ENCODE data around the gene FGFR3. TPM values are rescaled to one million over a fixed set of nuclear protein-coding genes. Genes with fewer than 3 reads are reported as not detected.

Gene FGFR3
- total RNA-seq, 2 experiments from 2014 or later = 0.07 to 1.0 TPM

GRCh38 chr4:1804638-1805492 is 11.8 kb downstream of the FGFR3 start:
- ChIA-PET POLR2A (interaction anchor here (0.7 to 1.5 kb wide), 3 partner anchors 16 to 61 kb away, joined by 3 read pairs; no protein-coding TSS in a partner anchor), CTCF (interaction anchor here (1.2 kb wide), 1 partner anchor 56 kb away, joined by 6 read pairs; no protein-coding TSS in a partner anchor)
- H3K36me3 Mint-ChIP-seq (ENCODE audit: low read depth) = no peaks in the 10 kb centered on the region
- H3K4me3 Mint-ChIP-seq = no peak overlapping the region
- H3K9me3 Mint-ChIP-seq = no peaks in the 10 kb centered on the region
- intact Hi-C loops (cut with micrococcal nuclease) = no loop called here
- DNase-seq (no peak), ATAC-seq (no peak)
- no peaks in the 10 kb centered on the region for H3K4me1 Mint-ChIP-seq (ENCODE audit: low read depth)
- H3K27ac Mint-ChIP-seq = no peak overlapping the region
- TF ChIP-seq CTCF (IDR thresholded peaks at IDR 0.05) = no peak
- H3K27me3 Mint-ChIP-seq = no peaks in the 10 kb centered on the region

- DNase-seq (no peak), ATAC-seq (no peak)
- ChIA-PET CTCF (no interaction called here), POLR2A (interaction anchor here (0.7 kb wide), 1 partner anchor 17 kb away, joined by 3 read pairs; no protein-coding TSS in a partner anchor)
- H3K36me3 Mint-ChIP-seq (ENCODE audit: low read depth) = no peaks in the 10 kb centered on the region
- intact Hi-C loops (cut with micrococcal nuclease) = no loop called here
- no peak overlapping the region for H3K27ac Mint-ChIP-seq
- no peak for TF ChIP-seq CTCF (IDR thresholded peaks at IDR 0.05)
- no peaks in the 10 kb centered on the region for H3K4me1 Mint-ChIP-seq (ENCODE audit: low read depth)
- H3K27me3 Mint-ChIP-seq = no peaks in the 10 kb centered on the region
- no peaks in the 10 kb centered on the region for H3K9me3 Mint-ChIP-seq
- H3K4me3 Mint-ChIP-seq = no peak overlapping the region
These were observed 12.6 kb downstream of the FGFR3 start for GRCh38 chr4:1805493-1806222.

GRCh38 chr4:1806223-1806564 is 13.1 kb downstream of the FGFR3 start:
- intact Hi-C loops (cut with micrococcal nuclease) = no loop called here
- Mint-ChIP-seq H3K36me3 (ENCODE audit: low read depth) (no peaks in the 10 kb centered on the region), H3K9me3 (no peaks in the 10 kb centered on the region), H3K4me1 (ENCODE audit: low read depth) (no peaks in the 10 kb centered on the region), H3K27ac (no peak overlapping the region), H3K27me3 (no peaks in the 10 kb centered on the region), H3K4me3 (no peak overlapping the region)
- no peak for ATAC-seq
- POLR2A ChIA-PET = interaction anchor here (1.7 kb wide), 1 partner anchor 33 kb away, joined by 3 read pairs; no protein-coding TSS in a partner anchor
- DNase-seq = no peak
- TF ChIP-seq CTCF (IDR thresholded peaks at IDR 0.05) = no peak
- CTCF ChIA-PET = interaction anchor here (5.3 kb wide), 1 partner anchor 60 kb away, joined by 139 read pairs; no protein-coding TSS in a partner anchor

- POLR2A ChIA-PET = interaction anchor here (1.7 kb wide), 1 partner anchor 34 kb away, joined by 3 read pairs; no protein-coding TSS in a partner anchor
- intact Hi-C loops (cut with micrococcal nuclease) = no loop called here
- H3K4me1 Mint-ChIP-seq (ENCODE audit: low read depth) = no peaks in the 10 kb centered on the region
- CTCF ChIA-PET = interaction anchor here (2.7 to 5.3 kb wide), 2 partner anchors 15 to 61 kb away, joined by 11 to 139 read pairs; no protein-coding TSS in a partner anchor
- no peak for DNase-seq
- no peaks in the 10 kb centered on the region for H3K36me3 Mint-ChIP-seq (ENCODE audit: low read depth)
- no peak overlapping the region for H3K4me3 Mint-ChIP-seq
- H3K9me3 Mint-ChIP-seq = no peaks in the 10 kb centered on the region
- ATAC-seq = no peak
- no peaks in the 10 kb centered on the region for H3K27me3 Mint-ChIP-seq
- TF ChIP-seq CTCF (IDR thresholded peaks at IDR 0.05) = no peak
- no peak overlapping the region for H3K27ac Mint-ChIP-seq
These were observed 13.7 kb downstream of the FGFR3 start for GRCh38 chr4:1806596-1807331.
